GM13976 (cell line): ENCODE results near the gene DACT2.
"Not testable (repeated sequence)": the region's sequence is repeated elsewhere in the genome, so short reads cannot be mapped to it uniquely, and the experiment has no call there.

Experiments
- DNase-seq: peaks from one replicate; pipeline ENCODE4 v3.0.0; 2012; ENCODE audit warnings: low spot score
- CTCF ChIP-seq: IDR thresholded peaks from 2 replicates; pipeline ENCODE4 v1.5.1; 2012; ENCODE audit warnings: borderline replicate concordance, mild to moderate bottlenecking; ENCODE audit not compliant: insufficient read depth; ENCODE audit errors: extremely low read depth, missing control alignments, control extremely low read depth
- in situ Hi-C: fragments of 300-500 bp; cut with MboI; formaldehyde crosslinking; loops from one replicate; pipeline ENCODE4 v1.12.0; 2022; ENCODE audit warnings: low sequenced_read_pairs, mixed read lengths, inconsistent platforms; ENCODE audit not compliant: unreplicated experiment

DACT2 gene

GRCh38 chr6:168273441-168274036, 46.0 kb downstream of the DACT2 start:
- no peak for DNase-seq
- in situ Hi-C loops, result no loop called here
- TF ChIP-seq CTCF, result no peak

- in situ Hi-C loops, result no loop called here
- no peak for TF ChIP-seq CTCF
- DNase-seq, result no peak
Observed at GRCh38 chr6:168272415-168273325, 46.9 kb downstream of the DACT2 start.

GRCh38 chr6:168270274-168271172, 49.1 kb downstream of the DACT2 start:
- no peak for DNase-seq
- in situ Hi-C loops, result no loop called here
- no peak for TF ChIP-seq CTCF

- no peak for TF ChIP-seq CTCF
- DNase-seq, result no peak
- in situ Hi-C loops, result no loop called here
Observed at GRCh38 chr6:168269455-168270243, 49.9 kb downstream of the DACT2 start.

GRCh38 chr6:168268755-168269154, 50.8 kb downstream of the DACT2 start:
- no peak for TF ChIP-seq CTCF
- in situ Hi-C loops, result no loop called here
- no peak for DNase-seq

- DNase-seq, in situ Hi-C loops: not testable (repeated sequence)
Observed at GRCh38 chr6:168267779-168268178, 51.8 kb downstream of the DACT2 start.
